ENCODE results near the gene OR2C1. TPM values are rescaled to one million over a fixed set of nuclear protein-coding genes. Genes with fewer than 3 reads are reported as not detected.
A peak's percentile ranks its signal among the peaks of the same experiment; 100 is the strongest.

The OR2C1 gene
- total RNA-seq, 1 donor from 2014 or later, result 3.6 TPM

GRCh38 chr16:3389663-3390338, 34.1 kb downstream of the OR2C1 start:
- no peak for DNase-seq (ENCODE audit: low spot score)

- no peak for DNase-seq (ENCODE audit: low spot score)
These were observed 44.7 kb downstream of the OR2C1 start for GRCh38 chr16:3400446-3400778.

- DNase-seq (ENCODE audit: low spot score), result peak; percentile 99
These were observed 45.3 kb downstream of the OR2C1 start, which contains the start of the genes ZNF174 and ZSCAN32 for GRCh38 chr16:3400779-3401688. Gene ZNF174 (plus strand): TSS chr16:3401215. CDS start chr16:3402005, 790 bp downstream. Gene ZSCAN32 (minus strand): TSS chr16:3401004. CDS start chr16:3397557, 3,447 bp downstream.

- peak; percentile 9 for DNase-seq (ENCODE audit: low spot score)
These were observed 46.2 kb downstream of the OR2C1 start for GRCh38 chr16:3401719-3402397.

Other genes starting within 250 kb of the OR2C1 start
- gene ZNF205, start 243.3 kb upstream of the OR2C1 start, total RNA-seq (ENCODE audit: insufficient read depth, low replicate concordance), result 8.9 TPM
- 0.96 TPM for gene ZNF213, start 220.9 kb upstream of the OR2C1 start, total RNA-seq (ENCODE audit: insufficient read depth, low replicate concordance)
- 0.96 TPM for gene OR1F1, start 167.7 kb upstream of the OR2C1 start, total RNA-seq (ENCODE audit: insufficient read depth, low replicate concordance)
- 13.5 TPM for gene ZNF200, start 120.7 kb upstream of the OR2C1 start, total RNA-seq (ENCODE audit: insufficient read depth, low replicate concordance)
- 6.7 TPM for gene MEFV, start 99.3 kb upstream of the OR2C1 start, total RNA-seq (ENCODE audit: insufficient read depth, low replicate concordance)
- 53.7 TPM for gene ZNF263, start 72.4 kb upstream of the OR2C1 start, total RNA-seq (ENCODE audit: insufficient read depth, low replicate concordance)
- gene TIGD7, start 50.5 kb upstream of the OR2C1 start, total RNA-seq (ENCODE audit: insufficient read depth, low replicate concordance), result 20.5 TPM
- gene ZNF75A, start 50.4 kb upstream of the OR2C1 start, total RNA-seq (ENCODE audit: insufficient read depth, low replicate concordance), result 28.4 TPM
- gene ZSCAN32, start 45.1 kb downstream of the OR2C1 start, total RNA-seq (ENCODE audit: insufficient read depth, low replicate concordance), result 13.7 TPM
- gene ZNF174, start 45.3 kb downstream of the OR2C1 start, total RNA-seq (ENCODE audit: insufficient read depth, low replicate concordance), result 3.9 TPM
- 6.0 TPM for gene ZNF597, start 87.6 kb downstream of the OR2C1 start, total RNA-seq (ENCODE audit: insufficient read depth, low replicate concordance)
- gene NAA60, start 87.8 kb downstream of the OR2C1 start, total RNA-seq (ENCODE audit: insufficient read depth, low replicate concordance), result 41.9 TPM
- not detected for gene C16orf90, start 139.6 kb downstream of the OR2C1 start, total RNA-seq (ENCODE audit: insufficient read depth, low replicate concordance)
- 33.5 TPM for gene CLUAP1, start 145.1 kb downstream of the OR2C1 start, total RNA-seq (ENCODE audit: insufficient read depth, low replicate concordance)
- 9.1 TPM for gene NLRC3, start 221.5 kb downstream of the OR2C1 start, total RNA-seq (ENCODE audit: insufficient read depth, low replicate concordance)

All from umbilical cord (tissue), 2 donors.